IMR-90 (cell line): Measurements from ENCODE around the gene DKK3. TPM values are rescaled to one million over a fixed set of nuclear protein-coding genes. Genes with fewer than 3 reads are reported as not detected.
A peak's percentile ranks its signal among the peaks of the same experiment; 100 is the strongest.

Experiments
- ATAC-seq: fragments of 200-7000 bp; cut with Tn5 transposase; 2 replicates; pipeline ENCODE4 v1.9.1; 2020; ENCODE audit warnings: low read depth, mild to moderate bottlenecking, moderate library complexity
- Bru-seq: library from RNA; stranded (reverse); fragments of 400-500 nt; gene quantifications from one replicate; lab custom pipeline; 2021; lab: Mats Ljungman, UMichigan
- BruChase-seq, 2 experiments: library from RNA; stranded (reverse); fragments of 400-500 nt; gene quantifications; one replicate each; lab custom pipeline; 2021; lab: Mats Ljungman, UMichigan
- BruUV-seq: library from RNA; stranded (reverse); fragments of 400-500 nt; replicated peaks from 2 replicates; lab custom pipeline; 2021; lab: Mats Ljungman, UMichigan
- CTCF ChIA-PET: fragments of 300-600 bp; formaldehyde crosslinking; extraction: SDS; loops from one replicate; lab custom pipeline; 2021; ENCODE audit warnings: antibody characterized with exemption; lab: Yijun Ruan, JAX
- POLR2A ChIA-PET: fragments of 300-600 bp; sonication (Branson Sonifier 250); formaldehyde crosslinking; loops from one replicate; lab custom pipeline; 2022; ENCODE audit warnings: antibody characterized with exemption; ENCODE audit not compliant: unreplicated experiment; lab: Charles Lee
- DNase-seq: peaks from one replicate; pipeline ENCODE4 v3.0.0; 2013
- H2AFZ ChIP-seq: replicated peaks from 2 replicates; pipeline ENCODE3; 2013; ENCODE audit warnings: low read length, mild to moderate bottlenecking; ENCODE audit not compliant: poor library complexity
- H2AK5ac ChIP-seq: 2 replicates; pipeline ENCODE4 v1.6.1; 2013; ENCODE audit warnings: low read depth, low read length, inconsistent platforms
- H2AK9ac ChIP-seq: replicated peaks from 2 replicates; pipeline ENCODE3; 2013; ENCODE audit warnings: mild to moderate bottlenecking, low read depth, low read length, moderate library complexity; ENCODE audit not compliant: poor library complexity
- H2BK120ac ChIP-seq: 2 replicates; pipeline ENCODE4 v1.6.1; 2013; ENCODE audit warnings: low read depth, low read length, inconsistent platforms
- H2BK15ac ChIP-seq: 3 replicates; pipeline ENCODE4 v1.6.1; 2013; ENCODE audit warnings: low read depth, low read length, inconsistent platforms
- H2BK20ac ChIP-seq: 2 replicates; pipeline ENCODE4 v1.6.1; 2013; ENCODE audit warnings: low read depth, mild to moderate bottlenecking, inconsistent platforms, low read length, moderate library complexity
- H2BK5ac ChIP-seq: 2 replicates; pipeline ENCODE4 v1.6.1; 2013; ENCODE audit warnings: mild to moderate bottlenecking, low read depth, low read length, inconsistent platforms; ENCODE audit not compliant: poor library complexity, severe bottlenecking
- H3K14ac ChIP-seq: replicated peaks from 2 replicates; pipeline ENCODE4 v1.6.1; 2013; ENCODE audit warnings: low read depth, low read length, inconsistent platforms
- H3K18ac ChIP-seq: 2 replicates; pipeline ENCODE4 v1.6.1; 2013; ENCODE audit warnings: low read depth, low read length, control low read depth
- H3K23ac ChIP-seq: 2 replicates; pipeline ENCODE4 v1.6.1; 2013; ENCODE audit warnings: low read depth, low read length, inconsistent platforms
- H3K27ac ChIP-seq: 2 replicates; pipeline ENCODE4 v1.5.1; 2013; ENCODE audit warnings: mild to moderate bottlenecking, control low read depth, low read length; ENCODE audit not compliant: insufficient read depth
- H3K27me3 ChIP-seq: 2 replicates; pipeline ENCODE4 v1.6.1; 2013; ENCODE audit warnings: low read length; ENCODE audit not compliant: control insufficient read depth, insufficient read depth
- H3K36me3 ChIP-seq: 2 replicates; pipeline ENCODE4 v1.6.1; 2013; ENCODE audit warnings: low read length, mixed read lengths; ENCODE audit not compliant: control insufficient read depth, insufficient read depth
- H3K4ac ChIP-seq: 2 replicates; pipeline ENCODE4 v1.6.1; 2013; ENCODE audit warnings: low read depth, low read length, inconsistent platforms
- H3K4me1 ChIP-seq: 2 replicates; pipeline ENCODE4 v1.6.1; 2013; ENCODE audit warnings: low read length, mixed read lengths; ENCODE audit not compliant: control insufficient read depth, insufficient read depth
- H3K4me2 ChIP-seq: 2 replicates; pipeline ENCODE4 v1.6.1; 2013; ENCODE audit warnings: low read depth, mild to moderate bottlenecking, control low read depth, low read length, moderate library complexity
- H3K4me3 ChIP-seq: 2 replicates; pipeline ENCODE4 v1.5.1; 2013; ENCODE audit warnings: low read depth, mild to moderate bottlenecking, control low read depth, low read length, moderate library complexity; ENCODE audit not compliant: insufficient read depth
- H3K56ac ChIP-seq: 2 replicates; pipeline ENCODE4 v1.6.1; 2013; ENCODE audit warnings: low read length, inconsistent platforms; ENCODE audit not compliant: insufficient read depth; ENCODE audit errors: extremely low read depth
- H3K79me1 ChIP-seq, 2 experiments: 2 replicates each; pipeline ENCODE4 v1.6.1; 2013; ENCODE audit warnings: low read length in 2 of 2, inconsistent platforms in 1 of 2, low read depth in 1 of 2
- H3K9ac ChIP-seq: 2 replicates; pipeline ENCODE4 v1.6.1; 2013; ENCODE audit warnings: low read depth, low read length, control low read depth
- H3K9me1 ChIP-seq: 2 replicates; pipeline ENCODE4 v1.6.1; 2013; ENCODE audit warnings: low read length, inconsistent platforms; ENCODE audit not compliant: insufficient read depth
- H3K9me3 ChIP-seq: 2 replicates; pipeline ENCODE4 v1.6.1; 2013; ENCODE audit warnings: low read length; ENCODE audit not compliant: control insufficient read depth, insufficient read depth
- H4K20me1 ChIP-seq: 2 replicates; pipeline ENCODE4 v1.6.1; 2013; ENCODE audit warnings: low read length, inconsistent platforms; ENCODE audit not compliant: insufficient read depth
- H4K5ac ChIP-seq: 2 replicates; pipeline ENCODE4 v1.6.1; 2013; ENCODE audit warnings: mild to moderate bottlenecking, low read depth, low read length, control low read depth
- H4K8ac ChIP-seq, 2 experiments: 2 replicates each; pipeline ENCODE4 v1.6.1; 2013; ENCODE audit warnings: low read depth in 2 of 2, low read length in 2 of 2, control low read depth in 1 of 2, inconsistent platforms in 1 of 2
- H4K91ac ChIP-seq: 2 replicates; pipeline ENCODE4 v1.6.1; 2013; ENCODE audit warnings: low read depth, low read length, inconsistent platforms; ENCODE audit not compliant: insufficient read depth
- CHD1 ChIP-seq: IDR thresholded peaks from 2 replicates; pipeline ENCODE4 v1.6.1; 2012; ENCODE audit warnings: low read depth, low read length, improper control_type of control experiment
- CTCF ChIP-seq: conservative IDR thresholded peaks from 2 replicates; pipeline ENCODE4 v1.5.1; 2012; ENCODE audit warnings: mild to moderate bottlenecking, low read depth, low read length, improper control_type of control experiment
- MAZ ChIP-seq: IDR thresholded peaks from 2 replicates; pipeline ENCODE4 v1.6.1; 2012; ENCODE audit warnings: low read depth, mild to moderate bottlenecking, low read length, improper control_type of control experiment, moderate library complexity, borderline replicate concordance
- MXI1 ChIP-seq: IDR thresholded peaks from 2 replicates; pipeline ENCODE4 v1.6.1; 2012; ENCODE audit warnings: low read depth, mild to moderate bottlenecking, low read length, moderate library complexity, borderline replicate concordance
- RAD21 ChIP-seq: IDR thresholded peaks from 2 replicates; pipeline ENCODE4 v1.6.1; 2012; ENCODE audit warnings: low read length, improper control_type of control experiment
- RFX5 ChIP-seq: IDR thresholded peaks from 2 replicates; pipeline ENCODE4 v1.8.0; 2012; ENCODE audit warnings: low read depth, mild to moderate bottlenecking, low read length, moderate library complexity
- WGBS, 2 experiments: methylation state at CpG; one replicate each; pipeline versions ENCODE4 v1.1.5 to v1.1.7; 2013; ENCODE audit warnings: missing lambda C conversion rate in 2 of 2; ENCODE audit not compliant: insufficient read length in 1 of 2; ENCODE audit errors: extremely low coverage in 2 of 2; 5-methylcytosine and 5-hydroxymethylcytosine counted together
- dilution Hi-C: fragments of 300-500 bp; cut with HindIII; formaldehyde crosslinking; loops from one replicate; pipeline ENCODE4 v1.14.3; 2018; ENCODE audit warnings: low sequenced_read_pairs; ENCODE audit not compliant: unreplicated experiment
- in situ Hi-C: fragments of 300-500 bp; cut with MboI; formaldehyde crosslinking; loops from 3 replicates; pipeline ENCODE4 v1.14.3; 2019; ENCODE audit warnings: low sequenced_read_pairs, inconsistent platforms, mixed read lengths
- intact Hi-C: fragments of 100-400 bp; cut with micrococcal nuclease; formaldehyde crosslinking; loops from 2 replicates; pipeline ENCODE4 v1.10.0; 2022
- long read RNA-seq: library from polyadenylated mRNA; unstranded; transcript quantifications from one replicate; pipeline ENCODE4 v2.0.0, GENCODE V29; 2021; ENCODE audit not compliant: unreplicated experiment
- polyA plus RNA-seq, 3 experiments: library from polyadenylated mRNA; depleted of rRNA; stranded (reverse); fragments of >200 nt; gene quantifications; 2 replicates each; pipeline ENCODE4 v1.2.3, GENCODE V29; 2012; ENCODE audit warnings: low replicate concordance in 1 of 3
- total RNA-seq: library from RNA; depleted of rRNA; stranded (reverse); fragments of >200 nt; gene quantifications from 2 replicates; pipeline ENCODE4 v1.2.3, GENCODE V29; 2012; rRNA removed

The DKK3 gene
- 348 and 453 TPM in 2 replicates for total RNA-seq
- polyA plus RNA-seq (2012; rRNA removed) = 838 and 964 TPM in 2 replicates
- 812 and 1,206 TPM in 2 replicates for polyA plus RNA-seq (2012; cell fraction: cytosol; rRNA removed)
- 383 and 412 TPM in 2 replicates for polyA plus RNA-seq (2012; cell fraction: nucleus; rRNA removed; ENCODE audit: low replicate concordance)
- percentile 87 among the genes with signal in this experiment for Bru-seq, nascent RNA
- percentile 78 among the genes with signal in this experiment for BruChase-seq, experiment 1, labeled RNA remaining after a 6-hour chase
- percentile 78 among the genes with signal in this experiment for BruChase-seq, experiment 2, labeled RNA remaining after a 2-hour chase
- long read RNA-seq, transcript DKK3-202 (8 exons, 2,650 nt) = minor isoform, 20 of 2,179 reads
- long read RNA-seq, transcript DKK3-201 (8 exons, 2,636 nt) = major isoform, 524 of 2,179 reads
- long read RNA-seq, partial matches to known transcripts = 1,322 of 2,179 reads
- long read RNA-seq, other reads (novel, unspliced or antisense) = 313 of 2,179 reads

- WGBS, 2 experiments = 4% methylated on average over 17 of the region's 71 CpGs; no CpG with 5 or more reads in 1 of the 2 experiments
- Histone ChIP-seq H3K36me3 (peaks cover 14% of the 10 kb centered on the region), H3K27ac (peak within 1 kb of the TSS; percentile 96), H3K4me2 (peak within 1 kb of the TSS; percentile 98), H4K5ac (peak within 1 kb of the TSS; percentile 85), H2AK5ac (peak within 1 kb of the TSS; percentile 97), H2BK15ac (peak within 1 kb of the TSS; percentile 89), H4K8ac (peak within 1 kb of the TSS; percentile 87 to 92), H2BK120ac (peak within 1 kb of the TSS; percentile 82), H3K18ac (peak within 1 kb of the TSS; percentile 91), H3K4me3 (peak within 1 kb of the TSS; percentile 100), H4K20me1 (peaks cover 39% of the 10 kb centered on the region), H3K4ac (peak within 1 kb of the TSS; percentile 96), H3K14ac (peak within 1 kb of the TSS; percentile 95), H2AK9ac (peak within 1 kb of the TSS; percentile 98), H3K9ac (peak within 1 kb of the TSS; percentile 87), H3K9me1 (peaks cover 35% of the 10 kb centered on the region), H2BK20ac (peak within 1 kb of the TSS; percentile 72), H3K9me3 (no peaks in the 10 kb centered on the region), H2BK5ac (peak within 1 kb of the TSS; percentile 92), H4K91ac (peak within 1 kb of the TSS; percentile 88), H2AFZ (peak within 1 kb of the TSS; percentile 93), H3K56ac (peak within 1 kb of the TSS; percentile 71), H3K79me1 (peaks cover 21 to 56% of the 10 kb centered on the region in 2 experiments), H3K23ac (peak within 1 kb of the TSS; percentile 94), H3K27me3 (no peaks in the 10 kb centered on the region), H3K4me1 (peaks cover 33% of the 10 kb centered on the region)
- POLR2A ChIA-PET = interaction anchor here (0.6 to 0.7 kb wide), 2 partner anchors 8 to 82 kb away, joined by 3 to 5 read pairs; no protein-coding TSS in a partner anchor
- TSS peak; percentile 29 for BruUV-seq
- intact Hi-C loops = no loop called here
- ATAC-seq (peak; percentile 52), DNase-seq (peak; percentile 34)
- dilution Hi-C loops = no loop called here
- peak; percentile 60; the same call in 1 of the 2 replicates for TF ChIP-seq CHD1
- no peak for TF ChIP-seq MAZ
- no peak for TF ChIP-seq MXI1
- no peak for TF ChIP-seq CTCF
- TF ChIP-seq RAD21 = 0 out of 2 replicates have a peak, but pooled peaks have one; percentile 4
- no peak for TF ChIP-seq RFX5
- CTCF ChIA-PET = interaction anchor here (0.7 to 1.1 kb wide), 3 partner anchors 11 to 78 kb away, joined by 3 read pairs; no protein-coding TSS in a partner anchor
- in situ Hi-C loops = no loop called here
Observed at GRCh38 chr11:12007769-12008737, at the start of gene DKK3. DKK3 (minus strand) TSS chr11:12008626; CDS start chr11:12008582, 44 bp downstream.
